Stimulated activated CD8-positive, alpha-beta memory T cell treated with anti-CD3 and anti-CD28 coated beads, Interleukin-4, amount 100 ng/mL, for 4 hours (primary cell): ENCODE data around the gene OGFR.

Experiments
- DNase-seq, 2 donors: peaks; one replicate each; pipeline ENCODE4 v3.0.0-alpha.2; 2020; ENCODE audit warnings: low read depth in 2 of 2, low spot score in 1 of 2

Gene OGFR

GRCh38 chr20:62824476-62825332 lies 20.1 kb downstream of the OGFR start:
- DNase-seq, result no peak

GRCh38 chr20:62825333-62825985 lies 20.8 kb downstream of the OGFR start:
- DNase-seq, result no peak

- DNase-seq, result no peak
Observed at GRCh38 chr20:62825986-62826645, 21.5 kb downstream of the OGFR start.

- no peak for DNase-seq
Observed at GRCh38 chr20:62826646-62827310, 22.1 kb downstream of the OGFR start.

GRCh38 chr20:62827311-62828038 lies 22.8 kb downstream of the OGFR start:
- DNase-seq, result no peak

GRCh38 chr20:62828051-62828450 lies 23.4 kb downstream of the OGFR start:
- DNase-seq, result no peak

GRCh38 chr20:62828511-62829230 lies 24.0 kb downstream of the OGFR start:
- no peak for DNase-seq

GRCh38 chr20:62829231-62830230 lies 24.9 kb downstream of the OGFR start:
- no peak for DNase-seq

GRCh38 chr20:62830251-62830650 lies 25.6 kb downstream of the OGFR start:
- DNase-seq, result no peak

GRCh38 chr20:62830821-62831220 lies 26.2 kb downstream of the OGFR start:
- DNase-seq, result no peak

GRCh38 chr20:62831361-62831788 lies 26.7 kb downstream of the OGFR start:
- no peak for DNase-seq

GRCh38 chr20:62831854-62832211 lies 27.2 kb downstream of the OGFR start:
- DNase-seq, result no peak

GRCh38 chr20:62832212-62832922 lies 27.7 kb downstream of the OGFR start:
- DNase-seq, result no peak

- no peak for DNase-seq
Observed at GRCh38 chr20:62832951-62833391, 28.3 kb downstream of the OGFR start.

- no peak for DNase-seq
Observed at GRCh38 chr20:62834967-62835730, 30.5 kb downstream of the OGFR start.

GRCh38 chr20:62835931-62836861 lies 31.6 kb downstream of the OGFR start:
- no peak for DNase-seq
